ENCODE measurements around the gene PABPN1L. TPM values are rescaled to one million over a fixed set of nuclear protein-coding genes. Genes with fewer than 3 reads are reported as not detected.

The PABPN1L gene
- total RNA-seq, 1 donor from 2014 or later, result not detected

- Mint-ChIP-seq H3K36me3 (ENCODE audit: low read depth) (no peaks in the 10 kb centered on the region), H3K27me3 (peaks cover 13% of the 10 kb centered on the region), H3K27ac (no peak overlapping the region), H3K9me3 (no peaks in the 10 kb centered on the region), H3K4me3 (no peak overlapping the region), H3K4me1 (peaks cover 1% of the 10 kb centered on the region)
- intact Hi-C loops (cut with micrococcal nuclease), result no loop called here
- DNase-seq, result no peak
These were observed 6.3 kb upstream of the PABPN1L start for GRCh38 chr16:88872650-88873331.

- peaks cover 13% of the 10 kb centered on the region for H3K27me3 Mint-ChIP-seq
- no peak overlapping the region for H3K4me3 Mint-ChIP-seq
- no peak overlapping the region for H3K27ac Mint-ChIP-seq
- intact Hi-C loops (cut with micrococcal nuclease), result no loop called here
- H3K9me3 Mint-ChIP-seq, result no peaks in the 10 kb centered on the region
- H3K36me3 Mint-ChIP-seq (ENCODE audit: low read depth), result no peaks in the 10 kb centered on the region
- peaks cover 1% of the 10 kb centered on the region for H3K4me1 Mint-ChIP-seq
- no peak for DNase-seq
These were observed 5.4 kb upstream of the PABPN1L start for GRCh38 chr16:88871730-88872416.

- DNase-seq, result no peak
- peaks cover 13% of the 10 kb centered on the region for H3K27me3 Mint-ChIP-seq
These were observed 4.9 kb upstream of the PABPN1L start for GRCh38 chr16:88871349-88871702.

GRCh38 chr16:88870608-88871348, 4.3 kb upstream of the PABPN1L start:
- H3K27ac Mint-ChIP-seq, result no peak overlapping the region
- intact Hi-C loops (cut with micrococcal nuclease), result no loop called here
- H3K36me3 Mint-ChIP-seq (ENCODE audit: low read depth), result no peaks in the 10 kb centered on the region
- H3K27me3 Mint-ChIP-seq, result peaks cover 13% of the 10 kb centered on the region
- H3K4me3 Mint-ChIP-seq, result peak overlapping the region; percentile 26
- DNase-seq, result no peak
- peaks cover 1% of the 10 kb centered on the region for H3K4me1 Mint-ChIP-seq
- no peaks in the 10 kb centered on the region for H3K9me3 Mint-ChIP-seq

More at GRCh38 chr16:88871349-88871702, 4.9 kb upstream of the PABPN1L start:
- intact Hi-C loops (cut with micrococcal nuclease), result no loop called here
- H3K27ac Mint-ChIP-seq, result no peak overlapping the region
- no peaks in the 10 kb centered on the region for H3K9me3 Mint-ChIP-seq
- no peaks in the 10 kb centered on the region for H3K36me3 Mint-ChIP-seq (ENCODE audit: low read depth)
- peak overlapping the region; percentile 26 for H3K4me3 Mint-ChIP-seq
- H3K4me1 Mint-ChIP-seq, result peaks cover 1% of the 10 kb centered on the region

GRCh38 chr16:88869673-88869980, 3.2 kb upstream of the PABPN1L start:
- H3K27me3 Mint-ChIP-seq, result peaks cover 13% of the 10 kb centered on the region
- no peaks in the 10 kb centered on the region for H3K36me3 Mint-ChIP-seq (ENCODE audit: low read depth)
- H3K27ac Mint-ChIP-seq, result no peak overlapping the region
- H3K4me3 Mint-ChIP-seq, result no peak overlapping the region
- intact Hi-C loops (cut with micrococcal nuclease), result no loop called here
- peaks cover 1% of the 10 kb centered on the region for H3K4me1 Mint-ChIP-seq
- no peak for DNase-seq
- H3K9me3 Mint-ChIP-seq, result no peaks in the 10 kb centered on the region

- DNase-seq, result no peak
- peaks cover 1% of the 10 kb centered on the region for H3K4me1 Mint-ChIP-seq
- no peak overlapping the region for H3K27ac Mint-ChIP-seq
- no peaks in the 10 kb centered on the region for H3K9me3 Mint-ChIP-seq
- intact Hi-C loops (cut with micrococcal nuclease), result no loop called here
- no peak overlapping the region for H3K4me3 Mint-ChIP-seq
- H3K27me3 Mint-ChIP-seq, result peaks cover 13% of the 10 kb centered on the region
- H3K36me3 Mint-ChIP-seq (ENCODE audit: low read depth), result no peaks in the 10 kb centered on the region
These were observed 2.7 kb upstream of the PABPN1L start for GRCh38 chr16:88868974-88869672.

GRCh38 chr16:88867581-88868246, 1.3 kb upstream of the PABPN1L start:
- intact Hi-C loops (cut with micrococcal nuclease), result no loop called here
- no peak for DNase-seq
- Mint-ChIP-seq H3K27ac (no peak overlapping the region), H3K4me1 (peaks cover 1% of the 10 kb centered on the region), H3K4me3 (no peak overlapping the region), H3K27me3 (peaks cover 13% of the 10 kb centered on the region), H3K9me3 (no peaks in the 10 kb centered on the region), H3K36me3 (ENCODE audit: low read depth) (no peaks in the 10 kb centered on the region)

GRCh38 chr16:88865742-88866141, 718 bp downstream of the PABPN1L start:
- Mint-ChIP-seq H3K36me3 (ENCODE audit: low read depth) (peaks cover 4% of the 10 kb centered on the region), H3K4me1 (no peaks in the 10 kb centered on the region), H3K9me3 (no peaks in the 10 kb centered on the region), H3K27me3 (peaks cover 8% of the 10 kb centered on the region), H3K27ac (no peak overlapping the region), H3K4me3 (no peak overlapping the region)
- no peak for DNase-seq
- intact Hi-C loops (cut with micrococcal nuclease), result no loop called here

- Mint-ChIP-seq H3K27me3 (peaks cover 5% of the 10 kb centered on the region), H3K36me3 (ENCODE audit: low read depth) (peaks cover 4% of the 10 kb centered on the region), H3K9me3 (no peaks in the 10 kb centered on the region), H3K27ac (no peak overlapping the region), H3K4me1 (no peaks in the 10 kb centered on the region), H3K4me3 (no peak overlapping the region)
- DNase-seq, result no peak
- intact Hi-C loops (cut with micrococcal nuclease), result no loop called here
These were observed 1.1 kb downstream of the PABPN1L start for GRCh38 chr16:88865310-88865709.

GRCh38 chr16:88864521-88864920, 1.9 kb downstream of the PABPN1L start:
- H3K36me3 Mint-ChIP-seq (ENCODE audit: low read depth), result peaks cover 10% of the 10 kb centered on the region
- no peaks in the 10 kb centered on the region for H3K9me3 Mint-ChIP-seq
- peaks cover 1% of the 10 kb centered on the region for H3K27me3 Mint-ChIP-seq
- H3K4me3 Mint-ChIP-seq, result no peak overlapping the region
- intact Hi-C loops (cut with micrococcal nuclease), result no loop called here
- no peak for DNase-seq
- H3K4me1 Mint-ChIP-seq, result no peaks in the 10 kb centered on the region
- H3K27ac Mint-ChIP-seq, result no peak overlapping the region

- H3K9me3 Mint-ChIP-seq, result no peaks in the 10 kb centered on the region
- H3K36me3 Mint-ChIP-seq (ENCODE audit: low read depth), result peaks cover 10% of the 10 kb centered on the region
- intact Hi-C loops (cut with micrococcal nuclease), result no loop called here
- no peak for DNase-seq
- no peak overlapping the region for H3K4me3 Mint-ChIP-seq
- no peaks in the 10 kb centered on the region for H3K27me3 Mint-ChIP-seq
- H3K27ac Mint-ChIP-seq, result no peak overlapping the region
- no peaks in the 10 kb centered on the region for H3K4me1 Mint-ChIP-seq
These were observed 2.4 kb downstream of the PABPN1L start for GRCh38 chr16:88864099-88864498.

- no peaks in the 10 kb centered on the region for H3K27me3 Mint-ChIP-seq
- intact Hi-C loops (cut with micrococcal nuclease), result no loop called here
- no peaks in the 10 kb centered on the region for H3K9me3 Mint-ChIP-seq
- no peak overlapping the region for H3K27ac Mint-ChIP-seq
- H3K36me3 Mint-ChIP-seq (ENCODE audit: low read depth), result peaks cover 12% of the 10 kb centered on the region
- DNase-seq, result no peak
- no peak overlapping the region for H3K4me3 Mint-ChIP-seq
- H3K4me1 Mint-ChIP-seq, result peaks cover 2% of the 10 kb centered on the region
These were observed 3.0 kb downstream of the PABPN1L start for GRCh38 chr16:88863426-88863825.

- DNase-seq, result no peak
- no peaks in the 10 kb centered on the region for H3K27me3 Mint-ChIP-seq
- peaks cover 6% of the 10 kb centered on the region for H3K4me1 Mint-ChIP-seq
- intact Hi-C loops (cut with micrococcal nuclease), result no loop called here
- no peak overlapping the region for H3K27ac Mint-ChIP-seq
- no peak overlapping the region for H3K4me3 Mint-ChIP-seq
- peaks cover 14% of the 10 kb centered on the region for H3K36me3 Mint-ChIP-seq (ENCODE audit: low read depth)
- no peaks in the 10 kb centered on the region for H3K9me3 Mint-ChIP-seq
These were observed 3.5 kb downstream of the PABPN1L start for GRCh38 chr16:88862968-88863367.
